ENCODE results near the gene CIAO3. TPM values are rescaled to one million over a fixed set of nuclear protein-coding genes. Genes with fewer than 3 reads are reported as not detected.

Gene CIAO3
- total and polyA plus RNA-seq, 12 donors: 18.7 to 62.9 (median 26.1) TPM

- 78% methylated on average over 23 of the region's 23 CpGs for WGBS, 2 donors
- H3K9me3 ChIP-seq: no peaks in the 10 kb centered on the region
- no peak for ATAC-seq
- intact Hi-C loops (cut with DNase I): no loop called here
- DNase-seq: no peak
- TF ChIP-seq CTCF (IDR thresholded peaks at IDR 0.05): no peak
- peaks cover 18 to 44% (median 36%) of the 10 kb centered on the region in 9 donors for H3K4me1 ChIP-seq
- no peak overlapping the region for H3K27ac ChIP-seq
- no peak overlapping the region for H3K4me3 ChIP-seq
- H3K36me3 ChIP-seq: peaks cover 0 to 17% (median 0%) of the 10 kb centered on the region in 9 donors
- peaks cover 0 to 32% (median 23%) of the 10 kb centered on the region in 7 donors for H3K27me3 ChIP-seq
These were observed 15.2 kb downstream of the CIAO3 start for GRCh38 chr16:725463-726187.

- no peak overlapping the region for H3K4me3 ChIP-seq
- no peaks in the 10 kb centered on the region for H3K9me3 ChIP-seq
- TF ChIP-seq CTCF (IDR thresholded peaks at IDR 0.05): no peak
- H3K27ac ChIP-seq: no peak overlapping the region
- H3K4me1 ChIP-seq: peaks cover 19 to 50% (median 42%) of the 10 kb centered on the region in 9 donors
- H3K27me3 ChIP-seq: peaks cover 0 to 32% (median 23%) of the 10 kb centered on the region in 7 donors
- peaks cover 0 to 11% (median 0%) of the 10 kb centered on the region in 9 donors for H3K36me3 ChIP-seq
- DNase-seq: no peak
- no peak for ATAC-seq
- intact Hi-C loops (cut with DNase I): no loop called here
- 73 to 86% methylated on average over 7 of the region's 7 CpGs for WGBS, 2 donors
These were observed 15.8 kb downstream of the CIAO3 start for GRCh38 chr16:725041-725376.

DNA sequence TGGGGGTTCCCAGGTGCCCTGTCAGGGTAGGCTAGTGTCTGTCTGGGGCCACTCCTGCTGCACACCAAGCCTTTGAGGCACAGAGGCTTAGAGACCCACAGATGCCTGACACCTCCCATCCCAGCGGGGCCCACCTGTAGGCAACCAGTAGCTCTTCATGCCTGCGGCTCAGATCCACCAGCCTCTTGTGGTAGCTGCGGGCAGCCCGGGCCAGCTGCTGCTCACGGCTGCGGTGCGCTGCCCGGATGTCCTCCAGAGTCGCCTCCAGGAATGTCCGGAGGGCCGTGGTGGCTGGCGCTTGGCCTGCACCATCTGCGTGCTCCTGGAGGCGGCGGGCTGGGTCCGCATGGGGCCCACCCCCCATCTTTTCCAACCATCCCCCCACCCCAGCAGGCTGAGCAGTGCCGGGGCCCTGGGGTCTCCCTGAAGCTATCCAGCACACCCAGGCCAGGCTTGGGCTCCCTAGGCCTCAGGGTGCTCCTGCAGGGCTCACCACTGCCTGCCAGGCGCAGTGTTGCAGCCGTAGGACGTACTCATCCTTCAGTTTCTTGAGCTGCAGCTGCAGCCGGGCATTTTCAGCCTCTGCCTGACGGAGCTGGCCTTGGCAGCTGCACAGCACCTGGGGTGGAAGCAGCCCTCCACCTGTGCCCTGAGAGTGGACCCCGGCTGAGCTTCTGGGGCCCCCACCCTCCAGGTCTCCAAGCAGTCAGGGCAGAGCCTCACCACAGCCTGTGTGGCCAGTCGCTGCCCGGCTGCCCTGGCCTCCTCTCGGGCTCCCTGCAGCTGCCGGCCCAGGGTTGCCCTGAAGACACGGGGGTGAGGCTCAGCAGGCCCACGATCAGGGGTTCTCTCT, 16.4 kb downstream of the CIAO3 start:
- H3K27ac ChIP-seq: no peak overlapping the region
- peaks cover 23 to 56% (median 48%) of the 10 kb centered on the region in 9 donors for H3K4me1 ChIP-seq
- H3K36me3 ChIP-seq: peaks cover 0 to 7% (median 0%) of the 10 kb centered on the region in 9 donors
- intact Hi-C loops (cut with DNase I): no loop called here
- TF ChIP-seq CTCF (IDR thresholded peaks at IDR 0.05): no peak
- ATAC-seq (no peak), DNase-seq (peak in 1 of 2 donors; percentile 13)
- WGBS, 2 donors: 63 to 69% methylated on average over 29 of the region's 29 CpGs
- H3K4me3 ChIP-seq: no peak overlapping the region
- H3K9me3 ChIP-seq: no peaks in the 10 kb centered on the region
- peaks cover 0 to 32% (median 23%) of the 10 kb centered on the region in 7 donors for H3K27me3 ChIP-seq

GRCh38 chr16:723695-724094, 17.1 kb downstream of the CIAO3 start:
- Histone ChIP-seq H3K4me1 (peaks cover 23 to 59% (median 51%) of the 10 kb centered on the region in 9 donors), H3K27me3 (peaks cover 0 to 32% (median 23%) of the 10 kb centered on the region in 7 donors), H3K4me3 (no peak overlapping the region), H3K9me3 (no peaks in the 10 kb centered on the region), H3K27ac (no peak overlapping the region), H3K36me3 (peaks cover 0 to 7% (median 0%) of the 10 kb centered on the region in 9 donors)
- DNase-seq (peak in 1 of 2 donors; percentile 6), ATAC-seq (no peak)
- 84% methylated on average over 9 of the region's 9 CpGs for WGBS, 2 donors
- no peak for TF ChIP-seq CTCF (IDR thresholded peaks at IDR 0.05)
- intact Hi-C loops (cut with DNase I): no loop called here
